Fibroblast of mammary gland (primary cell): ENCODE measurements around the gene ZNF891.

Source experiments
- DNase-seq: peaks from one replicate; pipeline ENCODE4 v3.0.0-alpha.2; 2010; ENCODE audit warnings: low read depth
- H3K4me3 ChIP-seq: 2 replicates; pipeline ENCODE4 v1.5.1; 2011; ENCODE audit warnings: low read depth, mild to moderate bottlenecking, low read length, moderate library complexity; ENCODE audit not compliant: control insufficient read depth
- CTCF ChIP-seq: conservative IDR thresholded peaks from 2 replicates; pipeline ENCODE4 v1.5.1; 2011; ENCODE audit warnings: low read depth, low read length, inconsistent platforms; ENCODE audit not compliant: control insufficient read depth, insufficient read depth

Gene ZNF891

GRCh38 chr12:133107121-133107520, 23.0 kb downstream of the ZNF891 start:
- no peak overlapping the region for H3K4me3 ChIP-seq
- no peak for TF ChIP-seq CTCF
- DNase-seq = no peak

GRCh38 chr12:133106253-133106652, 23.8 kb downstream of the ZNF891 start:
- peak; percentile 36 for DNase-seq
- no peak overlapping the region for H3K4me3 ChIP-seq
- no peak for TF ChIP-seq CTCF

- DNase-seq = peak; percentile 20
- no peak for TF ChIP-seq CTCF
- no peak overlapping the region for H3K4me3 ChIP-seq
Observed at GRCh38 chr12:133105620-133106019, 24.5 kb downstream of the ZNF891 start.

- no peak for DNase-seq
- H3K4me3 ChIP-seq = no peak overlapping the region
- TF ChIP-seq CTCF = no peak
Observed at GRCh38 chr12:133083345-133083744, 46.7 kb downstream of the ZNF891 start.

- TF ChIP-seq CTCF = no peak
- no peak for DNase-seq
- peak overlapping the region; percentile 87 for H3K4me3 ChIP-seq
Observed at GRCh38 chr12:133081159-133081780, 48.8 kb downstream of the ZNF891 start.

- H3K4me3 ChIP-seq = peak within 1 kb of the TSS; percentile 87
- TF ChIP-seq CTCF = no peak
- DNase-seq = peak; percentile 95
Observed at GRCh38 chr12:133080368-133081158, 49.5 kb downstream of the ZNF891 start, which contains the start of gene ZNF140. ZNF140 (plus strand) TSS chr12:133080923; CDS start chr12:133081321, 398 bp downstream.
